ENCODE measurements around the gene RASGRP1.

Gene RASGRP1

DNA sequence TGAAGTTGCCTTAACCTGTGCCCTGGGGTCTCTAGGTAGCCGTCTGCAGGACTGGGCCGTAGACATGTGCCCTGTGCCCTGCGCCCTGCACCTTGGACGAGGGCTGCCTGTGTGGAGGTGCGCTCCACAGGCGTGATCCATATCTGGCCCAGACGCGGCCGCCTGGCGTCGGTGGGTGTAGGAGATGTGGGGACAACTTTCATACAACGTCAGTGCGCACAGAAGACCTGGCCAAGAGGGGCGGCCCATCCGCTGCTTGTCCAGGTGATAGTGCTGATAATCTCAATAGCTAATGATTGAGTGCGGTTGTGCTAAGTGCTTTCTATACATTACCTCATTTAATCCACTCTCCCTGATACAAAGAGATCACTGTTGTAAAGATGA lies 665 bp upstream of the RASGRP1 start:
- DNase-seq (ENCODE audit: low spot score), result no peak

GRCh38 chr15:38563723-38564519 lies 693 bp downstream of the RASGRP1 start:
- peak; percentile 73 for DNase-seq (ENCODE audit: low spot score)

DNA sequence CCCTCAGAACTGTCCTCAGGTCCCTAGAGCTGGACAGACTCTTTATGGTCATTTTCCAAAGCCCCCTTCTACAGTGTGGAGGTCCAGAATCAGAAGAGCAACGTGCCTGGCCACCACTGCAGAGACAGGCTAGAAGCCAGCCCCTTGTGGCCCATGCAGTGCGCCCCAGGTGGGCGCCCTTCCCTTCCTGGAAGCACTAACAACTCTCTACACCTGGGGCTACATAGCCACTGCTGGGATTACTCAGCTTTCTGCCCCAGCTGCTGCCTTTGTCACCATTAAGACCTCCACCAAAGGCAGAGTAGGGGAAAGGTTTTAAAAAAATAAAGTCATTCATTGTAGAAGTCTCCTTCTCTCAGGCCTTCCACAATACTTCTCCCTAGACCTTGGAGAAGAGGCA lies 2.3 kb downstream of the RASGRP1 start:
- DNase-seq (ENCODE audit: low spot score), result no peak

- DNase-seq (ENCODE audit: low spot score), result no peak
These were observed 4.1 kb downstream of the RASGRP1 start for GRCh38 chr15:38560456-38560926.

- DNase-seq (ENCODE audit: low spot score), result no peak
These were observed 4.8 kb downstream of the RASGRP1 start for GRCh38 chr15:38559636-38560307.

DNA sequence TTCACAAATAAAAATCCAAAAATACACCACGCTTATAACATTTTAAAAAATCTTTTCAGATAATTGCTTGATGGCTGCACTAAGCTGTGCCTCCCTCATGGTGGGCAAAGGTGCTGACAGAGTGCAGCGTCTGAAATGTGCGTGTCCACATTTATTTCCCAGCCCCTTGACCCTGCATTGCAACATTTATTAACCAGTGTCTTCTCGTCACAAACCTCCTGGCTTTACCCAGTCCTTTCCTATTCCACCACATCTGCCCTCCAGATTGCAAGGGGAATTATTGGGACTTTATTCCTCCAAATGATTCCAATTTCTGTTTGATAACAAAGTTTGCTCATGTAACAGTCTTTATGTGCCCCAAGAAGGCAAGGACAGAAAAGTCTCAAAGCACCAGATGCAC lies 5.5 kb downstream of the RASGRP1 start:
- no peak for DNase-seq (ENCODE audit: low spot score)

- no peak for DNase-seq (ENCODE audit: low spot score)
These were observed 6.1 kb downstream of the RASGRP1 start for GRCh38 chr15:38558372-38559059.

- DNase-seq (ENCODE audit: low spot score), result no peak
These were observed 6.7 kb downstream of the RASGRP1 start for GRCh38 chr15:38557921-38558320.

DNA sequence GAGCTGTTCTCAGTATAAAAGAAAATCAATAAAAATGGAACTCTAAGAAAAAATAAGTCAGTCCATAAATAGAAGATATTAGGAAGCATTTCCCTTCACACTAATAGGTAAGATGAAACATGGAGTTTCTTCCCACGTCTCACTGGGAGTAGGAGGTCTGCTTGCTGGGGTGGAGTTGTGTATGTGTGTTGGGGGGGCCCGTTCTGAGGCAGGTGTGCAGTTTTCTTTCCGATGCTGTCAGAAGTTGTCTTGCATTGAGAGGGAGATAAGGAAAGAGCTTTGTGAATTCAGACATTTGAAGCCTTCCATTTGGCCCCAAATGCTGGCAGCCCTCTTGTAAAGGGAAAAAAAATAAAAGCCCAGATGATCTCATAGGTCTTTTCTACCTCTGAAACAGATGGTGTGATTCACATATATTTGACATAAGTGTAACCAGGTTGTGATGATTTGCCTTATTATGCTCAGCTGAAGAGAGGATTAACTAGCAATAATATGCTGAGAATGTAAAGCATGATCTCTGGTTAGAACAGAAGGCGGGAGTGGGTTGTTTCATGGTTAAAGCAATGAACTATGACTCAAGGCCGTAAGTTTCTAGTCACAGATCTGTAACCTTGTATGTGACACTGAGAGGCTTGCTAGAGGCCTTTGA lies 8.8 kb downstream of the RASGRP1 start:
- DNase-seq (ENCODE audit: low spot score), result no peak

DNA sequence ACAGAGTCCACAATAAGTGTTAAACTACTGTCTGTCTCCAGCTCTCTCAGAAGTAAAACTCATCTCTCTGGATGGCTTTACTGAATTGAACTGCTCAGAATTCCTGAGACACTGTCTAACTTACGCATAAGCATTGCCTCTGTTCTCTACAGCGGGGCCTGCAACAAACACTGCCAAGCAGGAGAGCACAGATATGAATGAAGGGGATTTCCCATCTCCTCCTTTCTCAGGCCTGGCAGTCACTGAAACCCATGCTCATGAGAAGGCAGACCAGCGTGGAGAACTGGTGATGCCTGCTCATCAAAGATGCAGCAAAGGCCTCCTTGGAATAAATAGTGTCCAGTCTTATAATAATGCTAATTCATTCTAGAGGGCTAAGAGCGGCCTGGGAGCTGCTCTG lies 10.3 kb downstream of the RASGRP1 start:
- no peak for DNase-seq (ENCODE audit: low spot score)

DNA sequence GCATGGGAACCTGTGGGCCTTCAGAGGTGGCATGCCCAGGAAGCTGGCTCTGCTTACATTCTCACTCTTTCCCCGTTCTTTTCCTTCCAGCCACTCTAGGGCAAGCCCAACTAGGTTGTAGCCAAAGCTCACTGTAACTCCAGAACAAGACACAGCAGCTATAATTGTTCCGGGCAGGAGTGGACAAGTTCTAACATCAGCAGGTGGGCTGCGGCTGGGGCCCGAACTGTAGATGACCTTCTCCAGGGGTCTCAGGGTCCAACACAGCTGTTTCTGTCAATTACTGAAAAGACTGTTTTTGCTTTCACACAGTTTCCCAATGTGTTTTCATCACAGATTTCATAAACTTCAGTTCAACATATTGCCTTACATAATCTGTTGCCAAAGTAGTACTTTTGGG lies 11.5 kb downstream of the RASGRP1 start:
- no peak for DNase-seq (ENCODE audit: low spot score)

GRCh38 chr15:38551720-38552648 lies 12.6 kb downstream of the RASGRP1 start:
- no peak for DNase-seq (ENCODE audit: low spot score)

- DNase-seq (ENCODE audit: low spot score), result no peak
These were observed 15.4 kb downstream of the RASGRP1 start for GRCh38 chr15:38549222-38549621.

DNA sequence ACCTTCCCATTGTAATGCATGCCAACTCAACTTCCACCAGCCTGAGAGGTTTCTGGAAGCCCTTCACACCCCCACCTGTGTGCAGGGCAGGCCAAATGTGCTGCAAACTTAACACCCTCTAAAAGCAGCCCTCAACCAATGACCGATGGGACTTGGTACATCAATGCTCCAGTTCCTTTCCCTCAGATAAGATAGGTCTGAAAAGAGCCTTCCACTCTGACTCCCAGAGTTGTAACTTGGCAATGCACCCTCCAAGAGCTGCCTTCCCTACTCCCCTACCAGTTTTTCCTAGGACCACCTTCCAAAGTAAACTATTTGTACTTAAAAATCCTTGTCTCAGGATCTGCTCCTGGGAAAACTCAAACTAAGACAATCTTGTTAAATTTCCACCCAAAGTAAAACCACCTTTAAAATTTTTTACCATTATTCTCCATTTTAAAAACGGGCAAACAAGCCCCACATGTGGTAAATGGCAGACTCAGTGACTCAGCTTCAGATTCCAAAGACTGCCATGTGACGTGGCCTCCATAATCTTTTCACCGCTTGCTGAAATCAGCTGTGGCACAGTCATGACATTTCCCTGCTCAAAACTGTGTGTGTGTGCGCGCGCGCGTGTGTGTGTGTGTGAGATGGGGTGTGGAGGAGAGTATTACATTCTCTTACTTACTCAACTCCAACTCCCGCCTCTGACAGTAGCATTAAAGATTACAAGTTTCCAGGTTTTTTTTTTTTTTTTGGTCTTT lies 17.2 kb downstream of the RASGRP1 start:
- DNase-seq (ENCODE audit: low spot score), result no peak

DNA sequence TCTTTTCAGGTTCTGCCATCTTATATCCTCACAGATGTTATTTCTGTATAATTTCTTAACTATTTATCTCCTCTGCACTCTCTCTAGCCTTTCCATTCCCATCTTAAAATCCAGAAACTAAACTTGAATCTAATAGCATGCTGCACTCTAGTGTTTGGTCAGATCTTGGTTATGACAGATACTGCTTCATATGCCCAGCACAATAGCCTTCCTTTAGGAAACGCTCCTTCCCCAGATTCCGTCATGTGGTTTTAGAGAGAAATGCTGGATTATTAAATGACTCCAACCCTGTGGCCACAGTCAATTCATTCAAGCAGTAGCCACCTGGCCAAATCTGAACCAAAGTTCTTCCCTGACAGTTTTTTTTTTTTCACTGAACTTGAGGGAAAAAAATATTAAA lies 19.4 kb downstream of the RASGRP1 start:
- no peak for DNase-seq (ENCODE audit: low spot score)

GRCh38 chr15:38541026-38541425 lies 23.6 kb downstream of the RASGRP1 start:
- DNase-seq (ENCODE audit: low spot score), result no peak

- DNase-seq (ENCODE audit: low spot score), result no peak
These were observed 24.1 kb downstream of the RASGRP1 start for GRCh38 chr15:38540510-38540909.

GRCh38 chr15:38539008-38539343 lies 25.6 kb downstream of the RASGRP1 start:
- DNase-seq (ENCODE audit: low spot score), result no peak

DNA sequence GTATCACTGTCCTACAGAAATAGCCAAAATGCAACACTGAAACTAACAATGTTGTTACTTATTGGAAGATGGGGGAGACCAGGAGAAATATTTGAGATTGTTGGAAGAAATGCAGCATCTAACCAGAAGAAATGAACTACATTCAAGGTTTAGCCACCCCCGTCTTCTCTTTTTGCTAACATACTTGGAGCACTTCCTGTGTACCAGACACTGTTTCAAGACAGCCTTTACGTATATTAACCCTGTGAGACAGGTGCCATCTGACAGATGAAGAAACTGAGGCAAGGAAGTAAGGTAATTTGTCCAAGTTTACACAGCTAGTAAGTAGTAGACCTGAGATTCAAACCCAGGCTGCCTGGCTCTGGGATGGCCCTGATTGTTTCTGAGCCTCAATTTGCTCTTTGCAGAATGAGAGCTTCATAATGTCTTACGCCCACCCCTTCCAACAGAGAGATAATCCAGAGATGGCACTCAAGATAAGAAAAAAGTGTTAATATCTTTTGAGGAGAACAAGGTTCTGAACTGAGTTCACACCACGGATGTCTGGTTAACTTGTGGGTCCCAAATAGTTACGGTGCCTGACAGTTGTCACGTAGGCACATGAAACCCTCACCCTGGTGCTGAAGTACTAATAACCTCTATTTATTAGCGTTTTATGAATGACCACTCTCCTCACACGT lies 26.1 kb downstream of the RASGRP1 start:
- no peak for DNase-seq (ENCODE audit: low spot score)

GRCh38 chr15:38536201-38536676 lies 28.4 kb downstream of the RASGRP1 start:
- peak; percentile 41 for DNase-seq (ENCODE audit: low spot score)
